ENCODE results near the gene RTBDN. TPM values are rescaled to one million over a fixed set of nuclear protein-coding genes. Genes with fewer than 3 reads are reported as not detected.

Gene RTBDN
- total RNA-seq, 4 donors from 2014 or later = not detected

DNA sequence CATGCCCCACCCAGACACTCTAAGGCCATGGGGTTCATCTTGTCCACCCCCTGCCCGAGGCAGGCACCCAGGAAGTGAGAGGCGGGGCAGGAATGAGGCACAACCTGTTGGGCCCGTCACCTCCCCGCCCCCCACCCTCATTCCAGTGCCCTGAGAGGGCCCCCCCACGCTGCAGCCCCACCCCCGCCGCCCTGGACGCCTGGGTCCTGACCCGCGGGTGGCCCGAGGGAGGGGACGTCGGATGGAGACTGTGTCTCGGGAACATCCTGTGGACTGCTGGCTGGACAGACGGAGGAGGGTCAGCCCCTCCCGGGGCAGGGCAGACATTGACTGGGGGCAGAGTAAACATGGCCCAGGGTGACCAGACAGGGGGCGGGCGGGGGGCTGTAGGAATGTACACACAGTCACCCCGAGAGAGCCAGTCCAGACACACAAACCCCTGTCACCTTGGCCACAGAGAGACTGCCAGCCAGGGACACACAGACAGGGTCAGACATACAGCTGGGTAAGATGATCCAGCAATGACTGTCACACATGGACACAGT is 50.5 kb downstream of the RTBDN start:
- TF ChIP-seq CTCF (IDR thresholded peaks at IDR 0.05) = no peak
- TF ChIP-seq POLR2A (IDR thresholded peaks at IDR 0.05) = no peak
- H3K36me3 ChIP-seq = no peaks in the 10 kb centered on the region
- peak in 1 of 2 donors; percentile 50 for DNase-seq
- H3K27ac ChIP-seq = peak overlapping the region; percentile 98 to 100
- no peak overlapping the region for H3K4me3 ChIP-seq
- H3K27me3 ChIP-seq = no peaks in the 10 kb centered on the region
- no peaks in the 10 kb centered on the region for H3K9me3 ChIP-seq
- intact Hi-C loops (cut with DNase I; ENCODE audit: low total_unique reads) = no loop called here
- peaks cover 0 to 23% of the 10 kb centered on the region in 2 donors for H3K4me1 ChIP-seq

GRCh38 chr19:12783291-12783848 is 51.0 kb downstream of the RTBDN start:
- H3K4me1 ChIP-seq = peaks cover 0 to 25% of the 10 kb centered on the region in 2 donors
- TF ChIP-seq CTCF (IDR thresholded peaks at IDR 0.05) (no peak), POLR2A (IDR thresholded peaks at IDR 0.05) (no peak)
- peak in 1 of 2 donors; percentile 28 for DNase-seq
- H3K27ac ChIP-seq = peak overlapping the region; percentile 98 to 100
- no peaks in the 10 kb centered on the region for H3K9me3 ChIP-seq
- H3K27me3 ChIP-seq = no peaks in the 10 kb centered on the region
- peak overlapping the region; percentile 48 to 49 for H3K4me3 ChIP-seq
- intact Hi-C loops (cut with DNase I; ENCODE audit: low total_unique reads) = no loop called here
- H3K36me3 ChIP-seq = no peaks in the 10 kb centered on the region

DNA sequence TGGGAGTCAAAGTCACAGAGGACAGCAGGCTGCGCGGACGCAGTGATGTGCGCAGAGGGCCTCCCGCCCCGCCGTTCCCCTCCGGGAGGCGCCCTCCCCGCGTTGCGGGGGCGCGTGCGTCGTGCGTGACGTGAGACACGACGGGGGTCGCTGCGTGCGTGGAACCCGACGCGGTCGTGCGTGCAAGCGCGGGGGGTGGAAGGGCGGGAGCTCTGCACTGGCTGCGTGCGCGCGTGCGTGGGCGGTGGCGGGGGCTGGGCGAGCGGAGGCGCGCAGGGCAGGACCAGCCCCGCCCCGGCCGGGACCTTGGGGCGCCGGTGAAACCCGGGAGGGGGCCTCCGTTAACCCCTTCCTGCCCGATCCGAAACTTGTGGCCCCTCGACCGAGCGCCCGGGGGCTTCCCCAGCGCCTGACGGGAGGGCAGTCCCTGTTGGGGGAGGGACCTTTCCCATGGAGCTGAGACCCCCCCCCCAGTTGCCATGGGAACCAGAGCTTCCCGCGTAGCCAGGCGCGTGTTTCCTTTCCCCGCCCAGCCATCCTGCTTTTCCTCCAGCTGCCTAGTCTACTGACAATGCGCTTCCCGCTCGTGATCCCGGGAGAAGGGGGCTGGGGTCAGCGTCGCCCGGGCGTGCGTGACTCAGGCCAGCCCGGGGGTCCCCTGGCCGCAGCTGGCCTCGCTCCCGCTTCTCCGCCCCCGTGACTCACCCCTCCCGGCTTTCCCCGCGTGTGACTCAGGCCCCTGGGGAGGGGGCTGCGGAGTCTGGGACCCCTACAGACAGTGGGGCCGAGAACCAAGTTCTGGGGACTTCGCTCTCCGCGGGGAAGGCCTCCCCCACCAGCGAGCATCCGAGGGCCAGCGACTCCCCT is 51.7 kb downstream of the RTBDN start:
- TF ChIP-seq CTCF (IDR thresholded peaks at IDR 0.05) (peak in 1 of 4 experiments; percentile 11), POLR2A (IDR thresholded peaks at IDR 0.05) (peak; percentile 18 to 73)
- Histone ChIP-seq H3K4me1 (peaks cover 0 to 19% of the 10 kb centered on the region in 2 donors), H3K27me3 (no peaks in the 10 kb centered on the region), H3K9me3 (no peaks in the 10 kb centered on the region), H3K4me3 (peak overlapping the region; percentile 48 to 49), H3K36me3 (no peaks in the 10 kb centered on the region), H3K27ac (peak overlapping the region; percentile 98 to 100)
- DNase-seq = peak; percentile 90 to 93
- intact Hi-C loops (cut with DNase I; ENCODE audit: low total_unique reads) = no loop called here

DNA sequence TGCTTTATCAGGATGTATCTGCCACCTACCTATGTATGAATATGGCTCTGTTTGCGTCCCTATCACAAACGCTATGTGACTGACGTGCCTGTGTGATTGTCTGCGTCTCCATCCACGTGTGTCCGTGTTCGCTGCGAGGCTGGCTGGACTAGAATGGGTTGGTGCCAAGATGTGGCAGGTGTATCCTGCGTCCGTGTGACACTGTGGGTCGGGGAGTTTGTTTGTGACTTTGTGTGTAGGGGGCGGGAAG is 52.3 kb downstream of the RTBDN start:
- H3K27ac ChIP-seq = peak overlapping the region; percentile 98 to 100
- no peak for DNase-seq
- TF ChIP-seq POLR2A (IDR thresholded peaks at IDR 0.05) (no peak), CTCF (IDR thresholded peaks at IDR 0.05) (no peak)
- H3K4me1 ChIP-seq = peaks cover 0 to 19% of the 10 kb centered on the region in 2 donors
- no peaks in the 10 kb centered on the region for H3K36me3 ChIP-seq
- H3K9me3 ChIP-seq = no peaks in the 10 kb centered on the region
- intact Hi-C loops (cut with DNase I; ENCODE audit: low total_unique reads) = no loop called here
- H3K27me3 ChIP-seq = no peaks in the 10 kb centered on the region
- peak overlapping the region; percentile 48 to 49 for H3K4me3 ChIP-seq
